Spleen (tissue), 7 donors: ENCODE data around the gene PRICKLE1.

Experiments
- CTCF ChIP-seq, 11 experiments: fragments of 200-600 bp in 7 of 11; fragments of 450-650 bp in 4 of 11; sonication (generic) in 4 of 11; IDR thresholded peaks in 8 of 11; conservative IDR thresholded peaks in 3 of 11; 1 replicate in 7 of 11; 2 replicates in 4 of 11; pipeline versions ENCODE4 v1.4.0 to v1.8.0; 2016 to 2021; ENCODE audit warnings: antibody characterized with exemption in 11 of 11, inconsistent platforms in 4 of 11, mild to moderate bottlenecking in 1 of 11
- POLR2AphosphoS5 ChIP-seq, 3 donors: sonication (generic); formaldehyde crosslinking; IDR thresholded peaks; one replicate each; pipeline ENCODE4 v1.5.1; 2017; ENCODE audit warnings: antibody characterized with exemption in 3 of 3
- donor health status: DM: no; HTN: no; CAD: no; lungs with moderate emphysema.
- donor health status: DM: no; HTN: no; CAD: no.
- donor health status: DM: no; HTN: no; CAD: no.

GRCh38 chr12:42627151-42627550 lies 37.6 kb upstream of the PRICKLE1 start:
- no peak for TF ChIP-seq POLR2AphosphoS5 (IDR thresholded peaks at IDR 0.05)
- no peak for TF ChIP-seq CTCF (IDR thresholded peaks at IDR 0.05 in 8 of 11, conservative IDR thresholded peaks at IDR 0.05 in 3 of 11)
